Measurements from ENCODE around the gene MPPED2.

Gene MPPED2

GRCh38 chr11:30485756-30486155 lies 100.4 kb downstream of the MPPED2 start:
- DNase-seq (ENCODE audit: low read depth in 2 of 2), result no peak

GRCh38 chr11:30485222-30485621 lies 100.9 kb downstream of the MPPED2 start:
- DNase-seq (ENCODE audit: low read depth in 2 of 2), result no peak

GRCh38 chr11:30483056-30483455 lies 103.1 kb downstream of the MPPED2 start:
- DNase-seq (ENCODE audit: low read depth in 2 of 2), result no peak

- DNase-seq (ENCODE audit: low read depth in 2 of 2), result no peak
Measured at GRCh38 chr11:30481796-30482195, 104.4 kb downstream of the MPPED2 start.

GRCh38 chr11:30481330-30481729 lies 104.8 kb downstream of the MPPED2 start:
- no peak for DNase-seq (ENCODE audit: low read depth in 2 of 2)

GRCh38 chr11:30479899-30480298 lies 106.3 kb downstream of the MPPED2 start:
- no peak for DNase-seq (ENCODE audit: low read depth in 2 of 2)

GRCh38 chr11:30478923-30479322 lies 107.2 kb downstream of the MPPED2 start:
- DNase-seq (ENCODE audit: low read depth in 2 of 2), result no peak

- DNase-seq (ENCODE audit: low read depth in 2 of 2), result no peak
Measured at GRCh38 chr11:30477061-30477460, 109.1 kb downstream of the MPPED2 start.

- DNase-seq (ENCODE audit: low read depth in 2 of 2), result no peak
Measured at GRCh38 chr11:30474151-30474954, 111.8 kb downstream of the MPPED2 start.

GRCh38 chr11:30471244-30471643 lies 114.9 kb downstream of the MPPED2 start:
- DNase-seq (ENCODE audit: low read depth in 2 of 2), result no peak

- DNase-seq (ENCODE audit: low read depth in 2 of 2), result no peak
Measured at GRCh38 chr11:30468881-30469280, 117.3 kb downstream of the MPPED2 start.

- no peak for DNase-seq (ENCODE audit: low read depth in 2 of 2)
Measured at GRCh38 chr11:30467176-30467575, 119.0 kb downstream of the MPPED2 start.

GRCh38 chr11:30465623-30466022 lies 120.5 kb downstream of the MPPED2 start:
- DNase-seq (ENCODE audit: low read depth in 2 of 2), result no peak

- no peak for DNase-seq (ENCODE audit: low read depth in 2 of 2)
Measured at GRCh38 chr11:30465192-30465591, 121.0 kb downstream of the MPPED2 start.

GRCh38 chr11:30463266-30463665 lies 122.9 kb downstream of the MPPED2 start:
- DNase-seq (ENCODE audit: low read depth in 2 of 2), result no peak

- no peak for DNase-seq (ENCODE audit: low read depth in 2 of 2)
Measured at GRCh38 chr11:30462421-30462820, 123.7 kb downstream of the MPPED2 start.

GRCh38 chr11:30459821-30460220 lies 126.3 kb downstream of the MPPED2 start:
- DNase-seq (ENCODE audit: low read depth in 2 of 2), result no peak

GRCh38 chr11:30459306-30459705 lies 126.8 kb downstream of the MPPED2 start:
- no peak for DNase-seq (ENCODE audit: low read depth in 2 of 2)

- DNase-seq (ENCODE audit: low read depth in 2 of 2), result no peak
Measured at GRCh38 chr11:30458541-30458940, 127.6 kb downstream of the MPPED2 start.

- no peak for DNase-seq (ENCODE audit: low read depth in 2 of 2)
Measured at GRCh38 chr11:30457087-30457486, 129.1 kb downstream of the MPPED2 start.

GRCh38 chr11:30455025-30455424 lies 131.1 kb downstream of the MPPED2 start:
- DNase-seq (ENCODE audit: low read depth in 2 of 2), result no peak

GRCh38 chr11:30454541-30454940 lies 131.6 kb downstream of the MPPED2 start:
- DNase-seq (ENCODE audit: low read depth in 2 of 2), result no peak

GRCh38 chr11:30454111-30454510 lies 132.0 kb downstream of the MPPED2 start:
- DNase-seq (ENCODE audit: low read depth in 2 of 2), result no peak

GRCh38 chr11:30453705-30454104 lies 132.4 kb downstream of the MPPED2 start:
- no peak for DNase-seq (ENCODE audit: low read depth in 2 of 2)
